HG02885 (cell line): ENCODE results near the gene NMNAT3.

Experiments used
- ATAC-seq: cut with Tn5 transposase; IDR thresholded peaks from one replicate; pipeline ENCODE4 v1.9.1; 2021; ENCODE audit warnings: mild to moderate bottlenecking; ENCODE audit not compliant: unreplicated experiment, poor library complexity

NMNAT3 gene

GRCh38 chr3:139677388-139678155 lies at the start of gene NMNAT3:
TSS of gene NMNAT3 (minus strand) at chr3:139677972. CDS start at chr3:139627724, 50,248 bp downstream.
- ATAC-seq, result peak; percentile 99

- no peak for ATAC-seq
Measured at GRCh38 chr3:139721370-139721769, 43.6 kb upstream of the NMNAT3 start.

- ATAC-seq, result no peak
Measured at GRCh38 chr3:139718415-139718814, 40.6 kb upstream of the NMNAT3 start.

GRCh38 chr3:139716908-139717485 lies 39.2 kb upstream of the NMNAT3 start:
- no peak for ATAC-seq

GRCh38 chr3:139715743-139716360 lies 38.1 kb upstream of the NMNAT3 start:
- ATAC-seq, result no peak

GRCh38 chr3:139715166-139715565 lies 37.4 kb upstream of the NMNAT3 start:
- ATAC-seq, result no peak

- ATAC-seq, result no peak
Measured at GRCh38 chr3:139710212-139710611, 32.4 kb upstream of the NMNAT3 start.

- ATAC-seq, result no peak
Measured at GRCh38 chr3:139705631-139706030, 27.9 kb upstream of the NMNAT3 start.

- ATAC-seq, result no peak
Measured at GRCh38 chr3:139696314-139696604, 18.5 kb upstream of the NMNAT3 start.

- no peak for ATAC-seq
Measured at GRCh38 chr3:139695426-139696313, 17.9 kb upstream of the NMNAT3 start.

- ATAC-seq, result no peak
Measured at GRCh38 chr3:139695007-139695406, 17.2 kb upstream of the NMNAT3 start.

GRCh38 chr3:139694542-139694941 lies 16.8 kb upstream of the NMNAT3 start:
- ATAC-seq, result no peak

GRCh38 chr3:139691619-139692018 lies 13.8 kb upstream of the NMNAT3 start:
- ATAC-seq, result no peak

GRCh38 chr3:139689708-139690228 lies 12.0 kb upstream of the NMNAT3 start:
- no peak for ATAC-seq

GRCh38 chr3:139689122-139689521 lies 11.3 kb upstream of the NMNAT3 start:
- no peak for ATAC-seq

- ATAC-seq, result no peak
Measured at GRCh38 chr3:139687431-139687830, 9.7 kb upstream of the NMNAT3 start.

- ATAC-seq, result no peak
Measured at GRCh38 chr3:139686624-139687023, 8.9 kb upstream of the NMNAT3 start.

- ATAC-seq, result no peak
Measured at GRCh38 chr3:139686206-139686605, 8.4 kb upstream of the NMNAT3 start.

- no peak for ATAC-seq
Measured at GRCh38 chr3:139679220-139679775, 1.5 kb upstream of the NMNAT3 start.
